Stimulated activated CD8-positive, alpha-beta memory T cell treated with anti-CD3 and anti-CD28 coated beads, Interleukin-7, amount 100 ng/mL, for 48 hours (primary cell): ENCODE results near the gene BCAS4.
"Not testable (repeated sequence)": the region's sequence is repeated elsewhere in the genome, so short reads cannot be mapped to it uniquely, and the experiment has no call there.

ENCODE experiments used
- DNase-seq, 2 donors: peaks; one replicate each; pipeline ENCODE4 v3.0.0-alpha.2; 2020; ENCODE audit warnings: low read depth in 1 of 2; ENCODE audit errors: extremely low read depth in 1 of 2

BCAS4 gene

GRCh38 chr20:50771419-50772080 lies 23.3 kb upstream of the BCAS4 start:
- DNase-seq = not testable (repeated sequence)

- no peak for DNase-seq
These were observed 22.3 kb upstream of the BCAS4 start for GRCh38 chr20:50772420-50773185.

- DNase-seq = no peak
These were observed 20.3 kb upstream of the BCAS4 start for GRCh38 chr20:50774515-50774914.

- DNase-seq = no peak
These were observed 18.6 kb upstream of the BCAS4 start for GRCh38 chr20:50776122-50776817.

GRCh38 chr20:50777373-50777772 lies 17.5 kb upstream of the BCAS4 start:
- DNase-seq = no peak

- not testable (repeated sequence) for DNase-seq
These were observed 15.9 kb upstream of the BCAS4 start for GRCh38 chr20:50778994-50779393.

- no peak for DNase-seq
These were observed 11.5 kb upstream of the BCAS4 start for GRCh38 chr20:50783390-50783789.

- no peak for DNase-seq
These were observed 11.0 kb upstream of the BCAS4 start for GRCh38 chr20:50783903-50784302.

- no peak for DNase-seq
These were observed 10.4 kb upstream of the BCAS4 start for GRCh38 chr20:50784464-50784863.

- no peak for DNase-seq
These were observed 8.2 kb upstream of the BCAS4 start for GRCh38 chr20:50786703-50787102.

GRCh38 chr20:50787181-50787580 lies 7.7 kb upstream of the BCAS4 start:
- DNase-seq = no peak

GRCh38 chr20:50788045-50788991 lies 6.5 kb upstream of the BCAS4 start:
- no peak for DNase-seq

- no peak for DNase-seq
These were observed 4.8 kb upstream of the BCAS4 start for GRCh38 chr20:50789968-50790650.

GRCh38 chr20:50790651-50791277 lies 4.1 kb upstream of the BCAS4 start:
- peak; percentile 68 to 78 for DNase-seq

- DNase-seq = no peak
These were observed 1.9 kb upstream of the BCAS4 start for GRCh38 chr20:50792708-50793574.

- DNase-seq = peak in 1 of 2 donors; percentile 32
These were observed 1.3 kb upstream of the BCAS4 start for GRCh38 chr20:50793575-50794016.

- DNase-seq = no peak
These were observed 548 bp upstream of the BCAS4 start for GRCh38 chr20:50794181-50794845.

- DNase-seq = no peak
These were observed 2.3 kb downstream of the BCAS4 start for GRCh38 chr20:50797142-50797541.
